Ovary (tissue), 9 donors: Measurements from ENCODE around the gene SLC30A5. TPM values are rescaled to one million over a fixed set of nuclear protein-coding genes. Genes with fewer than 3 reads are reported as not detected.

Experiments
- DNase-seq, 5 donors: peaks; one replicate each; pipeline ENCODE4 v3.0.0-alpha.2; 2019 to 2020
- H3K27ac ChIP-seq, 2 donors: fragments of 200-600 bp; one replicate each; pipeline versions ENCODE4 v1.5.1 to v1.8.0; 2019 to 2022
- H3K27me3 ChIP-seq: fragments of 200-600 bp; one replicate; pipeline ENCODE4 v1.8.0; 2022
- H3K36me3 ChIP-seq: fragments of 200-600 bp; sonication (generic); one replicate; pipeline ENCODE4 v1.5.1; 2019
- H3K4me1 ChIP-seq: one replicate; pipeline ENCODE4 v1.8.1; 2013; ENCODE audit warnings: mild to moderate bottlenecking, moderate library complexity; ENCODE audit not compliant: insufficient read depth
- H3K4me3 ChIP-seq: fragments of 200-600 bp; sonication (generic); one replicate; pipeline ENCODE4 v1.5.1; 2017
- H3K9me3 ChIP-seq, 2 donors: fragments of 200-600 bp in 1 of 2; sonication (generic) in 1 of 2; one replicate each; pipeline versions ENCODE4 v1.5.1 to v1.8.1; 2013 to 2019; ENCODE audit warnings: mild to moderate bottlenecking in 1 of 2, moderate library complexity in 1 of 2
- EP300 ChIP-seq: sonication (generic); formaldehyde crosslinking; IDR thresholded peaks from one replicate; pipeline ENCODE4 v1.6.1; 2017; ENCODE audit warnings: antibody characterized with exemption
- POLR2A ChIP-seq: fragments of 450-650 bp; IDR thresholded peaks from one replicate; pipeline ENCODE4 v1.6.1; 2017; ENCODE audit warnings: antibody characterized with exemption, mild to moderate bottlenecking, moderate library complexity
- WGBS, 3 donors: extraction: QIAGEN DNeasy Blood & Tissue Kit in 1 of 3; methylation state at CpG; one replicate each; pipeline versions ENCODE4 v1.1.5 to v1.1.7; 2013 to 2017; 5-methylcytosine and 5-hydroxymethylcytosine counted together
- intact Hi-C, 4 donors: fragments of 100-400 bp; cut with DNase I; formaldehyde crosslinking; loops; one replicate each; pipeline versions ENCODE4 v1.11.0 to v1.15.1; 2022 to 2023
- polyA plus RNA-seq, 2 donors: library from polyadenylated mRNA; stranded (reverse); fragments of 200-250 nt in 1 of 2; fragments of 350-450 nt in 1 of 2; fragmentation: Illumina TruSeq in 1 of 2; extraction: RNeasy Lipid Tissue Mini Kit (QIAGEN cat#74804) in 1 of 2; gene quantifications; one replicate each; pipeline ENCODE4 v1.2.3, GENCODE V29; 2013 to 2014
- total RNA-seq, 7 donors: library from RNA; depleted of rRNA in 2 of 7; stranded (reverse); fragments of >200 nt in 2 of 7; fragmentation: NEBNext Ultra II Directional in 3 of 7; extraction: Animal tissue kit (Norgen Biotek cat#: 25700) in 3 of 7; gene quantifications; one replicate each; pipeline versions ENCODE4 v1.1.0 to v1.2.4, GENCODE V29; 2016 to 2023
- TF ChIP-seq, protein P1 (sequence below), 3 donors: fragments of 450-650 bp in 2 of 3; fragments of 200-600 bp in 1 of 3; IDR thresholded peaks; one replicate each; pipeline versions ENCODE4 v1.5.1 to v1.8.0; 2016 to 2022; ENCODE audit warnings: antibody characterized with exemption in 3 of 3, mild to moderate bottlenecking in 1 of 3
- donor health status: DM: no; HTN: no; CAD: no; lungs with moderate emphysema.
- donor health status: DM: no; HTN: no; CAD: no.
- donor health status: Bipolar disorder and iron deficiency.
- donor health status: DM: yes; HTN: yes; CAD: no.
- donor health status: DM: no; HTN: no; CAD: no.
- donor health status: DM: yes; HTN: yes; CAD: no.

The SLC30A5 gene
- total and polyA plus RNA-seq, 9 donors, result 25.6 to 61.5 (median 46.2) TPM

DNA sequence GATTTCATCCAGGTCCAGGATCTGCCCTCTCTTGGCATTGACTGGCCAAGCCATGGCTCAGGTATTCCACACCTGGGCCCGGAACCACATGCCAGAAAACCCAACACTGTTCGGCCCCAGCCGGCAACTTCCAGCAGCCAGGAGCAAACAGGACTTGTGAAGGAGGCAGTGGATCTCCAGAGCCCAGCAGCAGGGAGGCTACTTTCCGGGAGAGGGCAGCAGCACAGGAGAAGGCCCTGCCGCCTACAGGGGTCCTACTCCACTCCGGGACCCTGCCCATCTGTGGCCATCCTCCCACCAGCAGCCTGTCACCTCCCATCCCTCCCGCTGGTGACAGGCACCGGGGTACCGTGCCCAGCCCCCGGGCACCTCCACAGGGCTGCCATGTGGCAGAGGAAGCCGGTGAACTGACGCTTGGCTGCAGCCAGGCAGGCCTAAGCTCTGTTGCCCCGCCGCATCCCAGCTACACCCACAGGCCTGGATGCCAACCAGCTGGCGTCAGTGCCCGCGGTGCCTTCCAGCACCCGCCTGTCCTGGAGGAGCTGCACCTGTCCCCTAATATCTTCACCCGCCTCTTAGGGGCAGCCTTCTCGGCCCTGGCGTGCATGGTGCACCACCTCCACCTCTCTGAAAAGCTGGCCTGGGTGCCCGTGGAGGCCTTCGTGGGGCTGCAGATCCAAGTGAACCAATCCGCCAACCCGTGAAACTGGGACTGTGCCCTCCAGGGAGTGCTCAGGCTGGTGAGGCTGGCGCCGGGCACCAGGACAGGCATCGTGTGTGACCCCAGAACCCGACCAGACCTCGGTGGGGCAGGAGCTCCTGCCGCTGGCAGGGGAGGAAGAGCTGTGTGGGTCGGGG, 18.9 kb upstream of the SLC30A5 start:
- no peak for DNase-seq
- Histone ChIP-seq H3K27ac (no peak overlapping the region), H3K36me3 (no peaks in the 10 kb centered on the region), H3K4me1 (no peaks in the 10 kb centered on the region), H3K27me3 (no peaks in the 10 kb centered on the region), H3K4me3 (no peak overlapping the region), H3K9me3 (no peaks in the 10 kb centered on the region)
- WGBS, 3 donors, result 88 to 93% (median 93%) methylated on average over 31 to 32 of the region's 32 CpGs
- intact Hi-C loops, result no loop called here
- TF ChIP-seq EP300, result no peak

DNA sequence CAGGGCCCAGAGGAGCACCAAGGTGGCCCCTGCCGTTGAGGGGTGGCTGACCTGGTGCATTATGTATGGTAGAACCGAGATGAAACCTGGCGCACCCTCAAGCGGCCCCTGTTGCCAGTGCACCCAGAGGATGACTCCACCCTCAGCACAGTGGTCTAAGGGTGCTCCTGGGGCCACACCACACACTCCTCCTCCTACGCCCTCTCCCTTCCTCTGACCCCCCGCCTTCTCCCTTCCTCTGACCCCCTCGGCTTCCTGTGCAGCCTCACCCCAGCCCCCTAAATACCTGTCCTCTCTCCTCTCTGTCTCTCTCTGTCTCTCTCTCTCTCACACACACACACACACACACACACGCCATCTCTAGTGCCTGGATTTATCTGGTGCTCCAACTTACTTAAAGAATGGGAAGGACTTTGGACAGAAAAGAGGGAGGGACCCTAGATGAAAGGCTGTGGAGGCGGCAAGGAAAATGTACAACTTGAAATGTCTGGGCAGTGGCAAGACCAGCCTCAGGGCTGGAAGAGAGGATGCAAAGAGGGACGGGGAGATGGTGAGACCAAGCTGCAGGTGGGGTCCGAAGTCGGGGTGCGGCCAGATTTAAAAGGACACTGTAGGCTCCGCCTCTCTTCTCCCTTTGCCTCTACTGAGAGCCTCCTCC, 18.2 kb upstream of the SLC30A5 start:
- no peak for DNase-seq
- H3K9me3 ChIP-seq, result no peaks in the 10 kb centered on the region
- H3K27ac ChIP-seq, result no peak overlapping the region
- H3K36me3 ChIP-seq, result no peaks in the 10 kb centered on the region
- TF ChIP-seq EP300 (no peak), POLR2A (no peak)
- TF ChIP-seq, protein P1, sequence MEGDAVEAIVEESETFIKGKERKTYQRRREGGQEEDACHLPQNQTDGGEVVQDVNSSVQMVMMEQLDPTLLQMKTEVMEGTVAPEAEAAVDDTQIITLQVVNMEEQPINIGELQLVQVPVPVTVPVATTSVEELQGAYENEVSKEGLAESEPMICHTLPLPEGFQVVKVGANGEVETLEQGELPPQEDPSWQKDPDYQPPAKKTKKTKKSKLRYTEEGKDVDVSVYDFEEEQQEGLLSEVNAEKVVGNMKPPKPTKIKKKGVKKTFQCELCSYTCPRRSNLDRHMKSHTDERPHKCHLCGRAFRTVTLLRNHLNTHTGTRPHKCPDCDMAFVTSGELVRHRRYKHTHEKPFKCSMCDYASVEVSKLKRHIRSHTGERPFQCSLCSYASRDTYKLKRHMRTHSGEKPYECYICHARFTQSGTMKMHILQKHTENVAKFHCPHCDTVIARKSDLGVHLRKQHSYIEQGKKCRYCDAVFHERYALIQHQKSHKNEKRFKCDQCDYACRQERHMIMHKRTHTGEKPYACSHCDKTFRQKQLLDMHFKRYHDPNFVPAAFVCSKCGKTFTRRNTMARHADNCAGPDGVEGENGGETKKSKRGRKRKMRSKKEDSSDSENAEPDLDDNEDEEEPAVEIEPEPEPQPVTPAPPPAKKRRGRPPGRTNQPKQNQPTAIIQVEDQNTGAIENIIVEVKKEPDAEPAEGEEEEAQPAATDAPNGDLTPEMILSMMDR (IDR thresholded peaks at IDR 0.05), result no peak
- H3K4me1 ChIP-seq, result no peaks in the 10 kb centered on the region
- H3K4me3 ChIP-seq, result no peak overlapping the region
- intact Hi-C loops, result no loop called here
- no peaks in the 10 kb centered on the region for H3K27me3 ChIP-seq
- WGBS, 3 donors, result 69 to 76% (median 72%) methylated on average over 14 of the region's 14 CpGs

DNA sequence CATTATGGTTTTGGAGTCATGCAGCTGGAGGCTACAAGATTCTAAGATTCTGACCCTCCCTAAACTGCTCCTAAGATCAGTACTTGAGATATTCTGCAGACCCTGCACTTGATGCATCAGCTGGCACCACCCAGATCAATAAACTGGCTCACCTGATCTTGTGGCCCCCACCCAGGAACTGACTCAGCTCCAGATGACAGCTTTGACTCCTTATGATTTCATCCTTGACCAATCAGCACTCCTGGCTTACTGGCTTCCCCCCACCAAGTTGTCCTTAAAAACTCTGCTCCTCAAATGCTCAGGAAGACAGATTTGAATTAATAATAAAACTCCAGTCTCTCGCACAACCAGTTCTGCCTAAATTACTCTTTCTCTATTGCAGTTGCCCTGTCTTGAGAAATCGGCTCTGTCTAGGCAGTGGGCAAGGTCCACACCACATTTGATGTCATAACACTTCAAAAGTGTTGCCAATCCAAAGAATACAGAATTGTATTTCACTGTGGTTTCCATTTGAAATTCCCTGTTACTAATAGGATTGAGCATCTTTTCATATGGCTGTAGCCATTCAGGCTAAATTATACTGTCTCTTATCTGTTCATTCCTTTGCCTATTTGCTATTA, 14.8 kb upstream of the SLC30A5 start:
- H3K27me3 ChIP-seq, result no peaks in the 10 kb centered on the region
- DNase-seq, result no peak
- no peak overlapping the region for H3K27ac ChIP-seq
- no peaks in the 10 kb centered on the region for H3K36me3 ChIP-seq
- no peaks in the 10 kb centered on the region for H3K4me1 ChIP-seq
- TF ChIP-seq, protein P1 (IDR thresholded peaks at IDR 0.05), result no peak
- TF ChIP-seq POLR2A (no peak), EP300 (no peak)
- H3K4me3 ChIP-seq, result no peak overlapping the region
- no peaks in the 10 kb centered on the region for H3K9me3 ChIP-seq
- 87 to 89% (median 89%) methylated on average over 2 of the region's 2 CpGs for WGBS, 3 donors
- intact Hi-C loops, result no loop called here

DNA sequence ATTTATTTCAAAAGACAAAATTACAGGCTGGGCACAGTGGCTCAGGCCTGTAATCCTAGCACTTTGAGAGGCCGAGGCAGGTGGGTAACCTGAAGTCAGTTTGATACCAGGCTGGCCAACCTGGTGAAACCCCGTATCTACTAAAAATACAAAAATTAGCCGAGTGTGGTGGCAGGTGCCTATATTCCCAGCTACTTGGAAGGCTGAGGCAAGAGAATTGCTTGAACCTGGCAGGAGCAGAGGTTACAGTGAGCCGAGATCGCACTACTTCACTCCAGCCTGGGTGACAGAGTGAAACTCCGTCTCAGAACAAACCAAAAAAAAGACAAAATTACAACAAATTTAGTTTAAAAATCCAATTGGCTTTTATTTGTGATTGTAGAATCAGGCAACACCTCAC, 14.3 kb upstream of the SLC30A5 start:
- no peaks in the 10 kb centered on the region for H3K36me3 ChIP-seq
- WGBS, 3 donors, result 93 to 96% (median 94%) methylated on average over 6 of the region's 6 CpGs
- no peak for TF ChIP-seq POLR2A
- no peak for TF ChIP-seq EP300
- TF ChIP-seq, protein P1 (IDR thresholded peaks at IDR 0.05), result no peak
- no peak overlapping the region for H3K4me3 ChIP-seq
- intact Hi-C loops, result no loop called here
- H3K4me1 ChIP-seq, result no peaks in the 10 kb centered on the region
- DNase-seq, result no peak
- no peak overlapping the region for H3K27ac ChIP-seq
- no peaks in the 10 kb centered on the region for H3K9me3 ChIP-seq
- H3K27me3 ChIP-seq, result no peaks in the 10 kb centered on the region
